HG02610 (cell line): Measurements from ENCODE around the gene PLA2G3.
"Not testable (repeated sequence)": the region's sequence is repeated elsewhere in the genome, so short reads cannot be mapped to it uniquely, and the experiment has no call there.

Source experiments
- ATAC-seq: cut with Tn5 transposase; IDR thresholded peaks from one replicate; pipeline ENCODE4 v1.9.1; 2021; ENCODE audit warnings: mild to moderate bottlenecking, moderate library complexity; ENCODE audit not compliant: unreplicated experiment

PLA2G3 gene

DNA sequence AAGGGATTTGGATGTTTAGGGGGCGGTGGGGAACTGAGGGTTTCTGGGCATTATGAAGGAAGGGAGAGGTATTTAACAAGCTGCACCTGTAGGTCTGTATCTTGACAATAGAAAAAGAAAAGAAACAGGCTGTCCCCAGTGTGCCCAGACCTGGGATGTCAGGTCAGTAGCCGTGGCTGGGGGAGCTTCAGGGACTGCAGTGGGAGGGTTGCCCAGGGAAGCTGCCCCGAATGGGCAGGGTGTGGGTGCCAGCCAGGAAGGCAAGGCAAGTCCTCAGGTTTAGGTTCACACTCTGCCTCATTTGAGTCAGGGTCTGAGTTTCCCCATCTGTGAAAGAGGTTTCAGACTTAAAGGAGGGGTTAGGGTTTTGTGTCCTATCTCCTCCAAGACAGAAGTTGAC is 16.0 kb downstream of the PLA2G3 start:
- ATAC-seq = no peak

DNA sequence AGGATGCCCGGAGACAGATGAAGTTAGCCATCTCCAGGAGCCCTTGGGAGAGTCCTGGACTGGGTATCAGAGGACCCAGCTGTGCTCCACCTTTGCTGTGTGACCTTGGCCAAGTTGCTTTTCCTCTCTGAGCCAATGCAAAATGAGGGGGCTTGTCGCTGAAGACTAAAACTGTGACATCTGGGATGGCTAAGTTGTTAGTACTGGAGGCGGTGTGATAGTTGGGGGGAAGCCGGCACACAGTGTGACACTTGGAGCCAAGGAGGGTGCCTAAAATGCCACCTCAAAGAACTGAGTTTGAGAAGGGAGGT is 17.1 kb downstream of the PLA2G3 start:
- no peak for ATAC-seq

DNA sequence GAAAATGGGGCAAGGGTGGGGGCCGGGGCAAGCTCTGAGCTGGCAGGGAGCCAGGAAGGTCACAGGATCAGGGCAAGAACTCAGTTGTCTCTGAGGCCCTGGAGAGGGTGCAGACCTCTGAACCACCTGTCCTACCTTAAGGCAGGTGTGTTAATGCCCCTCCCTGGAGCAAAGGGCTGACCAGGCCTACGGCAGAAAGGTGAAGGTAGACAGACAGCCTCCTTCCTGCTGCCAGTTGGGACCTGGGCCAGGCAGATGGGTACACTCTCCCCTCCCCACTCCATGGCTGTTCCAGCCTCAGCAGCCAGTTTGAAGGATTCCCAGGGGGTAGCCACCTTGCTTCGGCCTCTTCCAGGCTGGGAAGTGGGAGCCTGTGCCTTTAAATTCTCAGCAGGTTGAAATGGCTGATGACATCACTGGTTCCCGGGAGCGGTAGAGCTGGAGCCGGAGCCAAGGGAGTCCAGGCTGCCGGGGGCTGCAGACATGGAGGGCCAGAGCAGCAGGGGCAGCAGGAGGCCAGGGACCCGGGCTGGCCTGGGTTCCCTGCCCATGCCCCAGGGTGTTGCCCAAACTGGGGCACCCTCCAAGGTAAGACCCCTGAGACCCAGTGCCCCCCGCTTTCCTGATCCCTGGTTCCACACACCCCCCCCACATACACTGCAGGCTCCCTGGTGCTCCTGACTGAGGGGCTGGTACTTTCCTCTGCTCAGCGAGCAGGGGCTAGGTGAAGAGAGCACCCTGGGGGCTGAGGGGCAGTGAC is 17.6 kb downstream of the PLA2G3 start, which contains the start of gene INPP5J:
TSS of gene INPP5J (plus strand) at position 435 of the 760 bp plus-strand sequence. CDS start at position 484, 49 bp downstream.
- ATAC-seq = no peak

DNA sequence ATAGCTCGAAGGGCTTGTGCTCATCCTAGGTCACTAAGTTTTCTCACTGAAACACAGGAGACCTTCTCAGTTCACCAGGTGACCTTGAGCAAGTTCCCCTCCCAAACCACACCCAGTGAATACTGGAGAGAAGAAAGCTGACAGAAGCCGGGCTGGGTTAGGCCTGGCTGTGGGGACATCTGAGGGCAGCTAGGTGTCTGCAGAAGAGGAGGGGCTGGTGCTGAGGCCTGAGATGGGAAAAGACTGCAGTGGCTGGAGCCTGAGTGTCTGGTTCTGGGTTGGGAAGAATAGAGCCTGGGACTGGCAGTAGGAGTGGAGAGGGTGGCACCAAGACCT is 18.1 kb downstream of the PLA2G3 start:
- ATAC-seq = no peak

DNA sequence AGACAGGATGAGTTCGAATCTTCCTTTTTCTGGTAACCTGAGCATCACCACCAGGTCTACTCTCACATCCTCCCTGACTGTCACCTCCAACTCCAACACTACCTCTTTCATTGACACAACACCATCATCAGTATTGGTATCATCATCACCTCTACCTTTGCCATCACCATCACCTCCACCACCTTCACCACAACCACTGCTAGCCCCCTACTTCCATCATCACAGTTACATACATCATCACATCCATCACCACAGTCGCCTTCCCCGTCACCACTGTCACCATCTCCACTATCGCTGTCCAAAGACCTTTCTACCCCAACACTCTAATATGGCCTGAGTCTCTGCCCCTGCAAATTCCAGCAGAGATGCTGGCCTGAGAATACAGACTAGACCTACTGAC is 18.9 kb downstream of the PLA2G3 start:
- ATAC-seq = no peak

DNA sequence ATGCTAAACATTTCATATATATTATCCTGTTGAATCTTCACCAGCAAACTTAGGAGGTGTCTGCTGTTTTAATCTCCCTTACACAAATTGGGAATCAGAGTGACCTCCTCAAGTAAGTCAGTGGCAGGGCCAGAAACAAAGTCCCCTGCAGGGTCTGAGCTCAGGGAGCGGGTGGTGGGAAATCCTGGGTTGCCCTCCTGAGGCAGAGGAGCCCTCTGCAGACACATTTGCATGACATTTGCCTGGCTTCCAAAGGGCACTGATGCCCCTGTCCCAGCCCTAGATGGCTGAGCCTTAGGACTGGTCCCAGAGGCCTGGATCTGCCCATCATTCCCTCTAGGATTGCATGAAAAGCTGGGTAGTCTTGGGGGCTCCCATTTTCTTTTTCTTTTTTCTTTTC is 19.7 kb downstream of the PLA2G3 start:
- ATAC-seq = no peak

DNA sequence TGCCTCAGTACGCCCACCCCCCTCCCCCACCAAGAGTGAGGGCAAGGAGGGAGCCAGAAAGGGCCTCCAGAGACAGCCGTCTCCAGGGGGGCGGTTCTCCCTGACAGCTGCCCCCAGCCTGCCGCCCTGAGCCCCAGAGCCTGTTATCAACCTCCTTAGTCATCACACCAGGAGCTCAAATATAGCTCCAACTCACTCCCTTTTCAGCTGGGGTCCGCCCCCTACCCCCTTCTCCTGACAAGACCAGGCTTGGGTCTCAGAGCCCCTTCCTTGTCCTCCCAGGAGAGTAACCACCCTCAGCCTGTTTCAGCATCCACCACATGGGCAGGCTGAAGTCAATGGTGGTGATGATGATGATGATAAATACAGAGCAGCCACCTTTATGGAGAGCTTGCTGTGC is 20.1 kb downstream of the PLA2G3 start:
- no peak for ATAC-seq

DNA sequence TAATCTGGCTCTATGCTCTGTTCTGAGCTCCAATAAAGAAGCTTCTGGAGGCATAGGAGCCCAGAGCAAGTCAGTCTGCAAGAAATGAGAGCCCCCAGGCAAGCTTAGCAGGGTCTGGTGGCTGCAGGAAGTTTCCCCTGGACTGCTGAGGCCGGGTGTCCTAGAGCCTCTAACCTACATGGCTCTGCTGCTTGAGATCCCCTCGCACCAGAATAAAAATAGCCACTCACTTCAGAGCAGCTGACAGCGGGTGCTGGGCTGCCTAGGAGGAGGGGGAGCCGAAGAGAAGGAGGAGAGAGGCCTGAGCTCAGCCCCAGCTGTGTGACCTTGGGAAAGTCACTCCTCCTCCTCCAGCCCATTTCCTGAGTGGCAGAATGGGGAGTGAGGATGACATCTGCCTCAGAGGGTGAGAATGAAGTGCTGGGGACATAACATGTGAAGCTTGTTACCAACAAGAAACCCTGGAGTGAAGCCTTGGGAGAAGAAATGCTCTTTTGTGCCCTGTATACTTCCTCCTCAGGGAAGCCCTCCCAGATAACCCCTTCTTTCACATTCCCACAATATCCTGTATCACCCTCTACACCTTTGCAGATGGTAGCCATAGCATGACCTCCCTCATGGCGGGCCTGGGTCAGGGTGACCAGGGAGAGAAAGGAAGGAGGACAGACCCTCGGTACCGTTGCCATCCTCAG is 21.1 kb downstream of the PLA2G3 start:
- ATAC-seq = no peak

DNA sequence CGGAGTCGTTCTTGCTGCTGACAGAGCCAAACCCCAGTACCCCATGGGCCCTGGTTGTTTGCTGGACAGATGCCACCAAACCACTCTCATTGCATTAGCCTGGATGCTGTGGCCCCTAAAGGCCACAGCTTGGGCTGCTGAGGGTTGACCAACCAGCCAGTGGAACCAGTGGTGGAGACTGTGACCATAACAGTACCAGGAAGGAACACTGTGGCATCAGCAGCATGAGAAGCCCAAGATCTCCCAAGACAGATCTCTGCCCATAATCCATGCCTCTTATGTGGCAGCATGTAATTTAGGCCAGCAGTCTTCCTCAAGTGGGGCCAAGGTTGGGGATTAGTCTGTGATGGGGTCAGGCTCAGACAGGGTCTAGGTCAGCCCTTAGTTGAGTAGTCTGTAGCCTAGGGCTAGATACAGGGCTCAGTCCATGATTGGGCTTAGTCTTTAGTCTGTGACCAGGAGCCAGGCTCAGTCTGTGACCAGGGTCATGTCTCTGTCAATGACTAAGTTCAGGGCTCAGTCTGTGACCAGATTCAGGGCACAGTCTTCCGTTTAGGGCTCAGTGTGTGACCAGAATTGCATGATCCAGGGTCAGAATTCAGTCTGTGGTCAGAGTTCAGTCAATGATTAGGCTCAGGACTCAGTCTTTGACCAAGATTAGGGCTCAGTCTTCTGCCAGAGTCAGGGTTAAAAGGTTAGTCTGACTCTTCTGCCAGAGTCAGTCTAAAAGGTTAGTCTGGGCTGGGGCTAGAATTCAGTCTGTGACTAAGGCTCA is 22.1 kb downstream of the PLA2G3 start:
- no peak for ATAC-seq

DNA sequence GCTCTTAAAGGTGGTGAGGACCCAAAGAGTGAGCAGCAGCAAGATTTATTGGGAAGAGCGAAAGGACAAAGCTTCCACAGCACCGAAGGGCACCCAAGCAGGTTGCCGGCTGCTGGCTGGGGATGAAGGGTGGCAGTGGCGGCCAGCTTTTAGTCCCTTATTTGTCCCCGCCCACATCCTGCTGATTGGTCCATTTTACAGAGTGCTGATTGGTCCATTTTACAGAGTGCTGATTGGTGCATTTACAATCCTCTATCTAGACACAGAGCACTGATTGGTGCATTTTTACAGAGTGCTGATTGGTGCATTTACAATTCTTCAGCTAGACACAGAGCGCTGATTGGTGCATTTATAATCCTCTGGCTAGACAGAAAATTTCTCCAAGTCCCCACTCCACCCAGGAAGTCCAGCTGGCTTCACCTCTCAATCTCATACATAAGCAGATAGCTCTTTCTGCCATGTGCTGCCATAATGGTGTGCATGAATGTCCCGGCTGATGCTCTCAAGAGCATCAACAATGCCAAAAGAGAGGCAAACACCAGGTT is 27.7 kb downstream of the PLA2G3 start:
- ATAC-seq = not testable (repeated sequence)

DNA sequence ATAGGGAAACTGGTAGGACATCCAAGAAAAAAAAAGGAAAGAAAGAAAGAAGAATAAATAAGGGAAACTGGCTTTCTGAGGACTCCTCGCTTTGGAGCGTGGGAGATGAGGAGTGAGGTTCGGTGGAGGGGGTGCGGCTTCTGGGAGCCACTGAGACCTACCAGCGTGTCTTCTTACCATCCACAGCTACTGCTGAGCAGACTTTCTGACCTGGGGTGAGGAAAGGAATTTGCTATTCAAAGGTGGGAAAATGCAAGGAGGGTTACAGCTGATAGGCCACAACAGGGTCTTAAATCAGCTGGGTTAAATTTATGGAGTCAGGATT is 32.5 kb downstream of the PLA2G3 start:
- peak; percentile 14 for ATAC-seq

DNA sequence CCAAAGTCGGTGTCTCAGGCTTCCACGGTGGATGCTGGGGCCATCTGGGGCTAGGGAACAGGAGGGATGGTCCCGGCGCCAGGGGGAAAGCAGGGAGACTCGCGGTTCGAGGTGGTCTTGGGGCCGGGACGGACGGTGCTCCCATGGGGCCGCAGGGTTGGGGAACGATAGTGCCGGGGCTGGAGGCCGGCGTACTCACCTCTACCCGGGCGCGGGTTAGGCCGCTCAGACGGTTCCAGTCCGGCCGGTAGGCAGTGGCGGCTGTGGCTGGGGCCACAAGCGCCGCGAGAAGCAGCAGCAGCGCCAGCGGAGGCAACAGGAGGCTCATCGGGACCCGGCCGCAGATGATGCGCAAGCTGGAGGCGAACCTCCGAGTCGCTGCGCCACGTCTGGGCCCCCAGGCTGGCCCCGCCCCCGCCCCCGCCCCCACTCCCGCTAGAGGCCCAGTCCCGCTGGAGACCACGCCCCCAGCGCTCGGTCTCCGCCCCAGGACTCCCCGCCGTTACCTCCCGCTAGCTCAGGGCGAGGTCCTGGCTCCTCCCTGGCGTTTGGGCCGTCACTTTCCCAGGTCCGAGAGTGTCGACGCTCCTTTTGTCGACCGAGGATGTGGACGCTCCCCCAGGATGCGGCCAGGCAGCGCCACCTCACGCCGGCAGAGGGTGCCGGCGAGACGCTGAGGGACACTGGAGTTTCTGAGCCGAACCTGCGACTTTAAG is 33.0 kb downstream of the PLA2G3 start, which contains the start of gene SELENOM:
TSS of gene SELENOM (minus strand) at position 391 of the 716 bp plus-strand sequence. CDS start at position 328, 63 bp downstream.
- ATAC-seq = peak; percentile 87

DNA sequence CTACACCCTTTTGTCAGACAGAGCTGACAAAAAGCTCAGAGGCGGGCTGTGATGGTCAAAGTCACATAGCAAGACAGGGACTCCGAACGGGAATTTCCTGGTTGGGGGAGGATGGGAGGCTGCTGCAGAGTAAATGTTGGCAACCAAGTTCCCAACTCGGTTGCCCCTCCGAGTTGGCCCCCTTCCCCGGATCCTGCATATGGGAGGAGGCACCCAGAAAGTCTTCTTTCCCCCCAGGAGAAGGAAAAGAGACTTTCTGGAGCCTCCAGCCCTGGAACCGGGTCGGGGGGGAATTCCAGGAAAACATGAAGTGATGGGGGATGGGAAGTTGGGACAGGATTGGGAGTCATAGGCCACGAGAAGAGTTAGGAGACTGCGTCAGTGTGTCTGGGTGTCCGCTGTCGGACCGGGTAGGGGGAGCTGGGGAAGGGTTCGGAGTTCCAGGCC is 33.6 kb downstream of the PLA2G3 start:
- no peak for ATAC-seq

DNA sequence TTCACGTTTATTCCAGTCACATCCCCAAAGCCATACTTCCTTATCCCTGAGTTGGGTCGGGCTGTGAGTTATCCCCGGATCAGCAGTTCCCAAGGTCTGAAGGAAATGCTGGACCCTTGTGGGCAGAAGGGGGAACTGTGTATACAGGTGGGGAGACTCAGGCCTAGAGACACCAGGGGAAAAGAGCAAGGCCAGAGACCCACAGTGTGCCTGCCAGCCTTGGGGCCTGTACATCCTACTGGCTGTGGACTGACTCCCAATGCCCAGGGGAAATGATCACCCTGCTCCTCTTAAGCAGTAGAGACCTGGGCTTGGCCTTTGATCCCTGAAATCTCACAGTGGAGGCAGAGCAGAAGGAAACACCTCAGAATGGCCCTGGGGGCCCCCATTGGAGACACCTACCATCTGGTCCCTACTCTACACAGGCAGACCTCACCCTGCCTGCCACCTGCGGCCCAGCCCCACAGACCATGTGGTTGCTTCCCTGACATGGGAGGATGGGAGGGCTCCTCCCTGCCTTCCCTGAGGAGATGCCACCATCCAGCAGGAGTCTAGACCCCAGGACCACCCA is 34.2 kb downstream of the PLA2G3 start:
- ATAC-seq = no peak

DNA sequence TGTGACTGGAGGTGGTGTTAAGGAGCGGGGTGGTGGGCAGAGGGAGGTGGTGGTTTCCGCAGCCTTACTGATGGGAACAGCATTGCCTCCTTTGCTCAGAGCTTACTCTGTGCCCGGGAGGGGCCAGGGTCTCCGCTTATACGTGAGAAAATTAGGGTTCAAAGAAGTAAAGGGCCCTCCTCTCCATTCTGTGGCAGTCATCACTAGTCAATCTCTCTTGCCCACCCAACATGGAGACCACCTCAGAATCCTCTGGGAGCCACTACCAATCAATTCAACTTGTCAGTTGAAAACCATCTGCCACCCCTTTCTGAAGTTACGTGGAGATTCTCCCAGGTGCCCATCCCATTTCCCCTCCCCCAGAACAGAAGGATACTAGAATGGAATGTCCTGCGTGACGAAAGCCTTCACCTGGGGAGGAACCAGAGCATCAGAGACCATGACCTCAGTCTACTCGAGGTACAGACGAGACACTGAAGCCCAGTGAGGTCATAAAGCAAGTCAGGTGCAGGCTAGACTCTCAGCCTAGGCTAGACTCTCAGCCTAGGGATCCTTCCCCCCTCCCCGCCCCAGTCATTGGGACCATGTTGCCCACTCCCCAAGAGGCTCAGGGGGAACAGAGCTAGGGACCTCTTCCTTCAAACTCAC is 34.9 kb downstream of the PLA2G3 start:
- ATAC-seq = no peak

DNA sequence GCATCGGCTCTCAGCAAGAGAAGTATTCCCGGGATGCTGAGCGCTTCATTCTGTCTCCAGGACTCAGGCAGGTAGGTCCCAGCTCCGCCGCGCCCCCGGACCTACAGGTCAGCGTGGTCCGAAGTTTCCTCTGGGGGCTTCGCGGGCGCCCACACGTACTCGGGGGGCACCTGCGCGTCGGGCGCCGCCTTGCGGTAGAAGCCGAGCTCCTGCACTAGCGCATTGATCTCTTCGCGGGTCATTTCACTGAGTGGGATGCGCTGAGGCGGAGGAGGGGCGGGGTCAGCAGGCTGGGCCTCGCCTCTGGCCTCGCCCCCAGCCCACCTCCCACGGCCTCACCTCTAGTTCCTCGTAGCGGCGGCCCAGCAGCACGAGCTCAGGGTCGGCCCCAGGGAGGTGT is 35.4 kb downstream of the PLA2G3 start:
- ATAC-seq = no peak

DNA sequence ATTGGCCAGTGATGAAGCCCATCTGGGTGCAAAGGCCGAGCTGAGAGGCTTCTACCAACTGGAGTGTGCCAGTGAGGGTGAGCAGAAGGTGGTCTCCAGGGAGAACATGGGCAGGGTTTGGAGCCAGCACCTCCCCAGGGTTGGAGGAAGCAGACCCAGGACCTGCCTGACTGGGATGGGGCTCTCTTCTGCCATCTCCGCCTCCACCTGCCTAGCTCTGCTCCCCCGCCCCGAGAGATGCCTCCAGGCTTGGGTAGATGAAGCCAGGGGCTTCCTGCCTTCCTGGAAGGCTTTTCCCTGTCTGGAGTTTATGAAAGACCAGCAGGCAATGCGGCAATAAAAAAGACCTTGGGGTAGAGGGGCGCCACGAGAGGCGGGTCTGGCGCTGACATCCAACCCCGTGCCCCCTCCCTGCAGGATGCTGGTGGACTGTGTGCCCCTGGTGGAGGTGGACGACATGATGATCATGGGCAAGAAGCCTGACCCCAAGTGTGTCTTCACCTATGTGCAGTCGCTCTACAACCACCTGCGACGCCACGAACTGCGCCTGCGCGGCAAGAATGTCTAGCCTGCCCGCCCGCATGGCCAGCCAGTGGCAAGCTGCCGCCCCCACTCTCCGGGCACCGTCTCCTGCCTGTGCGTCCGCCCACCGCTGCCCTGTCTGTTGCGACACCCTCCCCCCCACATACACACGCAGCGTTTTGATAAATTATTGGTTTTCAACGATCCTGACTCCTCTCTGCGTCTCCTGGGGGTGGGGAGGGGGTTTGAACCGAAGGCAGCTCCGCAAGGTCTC is 36.2 kb downstream of the PLA2G3 start:
- no peak for ATAC-seq

DNA sequence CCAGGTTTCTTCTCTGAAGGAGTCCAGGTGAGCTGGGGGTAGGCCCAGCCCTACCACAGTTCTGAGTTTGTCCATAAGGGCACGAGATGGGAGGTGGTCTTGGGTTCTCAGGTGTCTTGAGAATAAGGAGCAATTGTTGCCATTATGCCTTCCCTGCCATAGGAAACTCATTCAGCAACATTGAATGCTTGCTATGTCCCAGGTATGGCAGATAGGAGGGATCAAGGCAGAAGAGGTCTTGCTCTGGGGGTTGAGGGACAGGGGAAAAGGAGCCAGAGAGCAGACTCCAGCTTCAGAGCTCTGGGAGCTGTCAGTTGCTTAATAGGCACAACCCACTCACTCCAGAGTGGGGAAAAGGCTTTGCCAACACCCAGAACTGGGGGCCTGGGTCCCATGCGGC is 37.2 kb downstream of the PLA2G3 start:
- no peak for ATAC-seq

DNA sequence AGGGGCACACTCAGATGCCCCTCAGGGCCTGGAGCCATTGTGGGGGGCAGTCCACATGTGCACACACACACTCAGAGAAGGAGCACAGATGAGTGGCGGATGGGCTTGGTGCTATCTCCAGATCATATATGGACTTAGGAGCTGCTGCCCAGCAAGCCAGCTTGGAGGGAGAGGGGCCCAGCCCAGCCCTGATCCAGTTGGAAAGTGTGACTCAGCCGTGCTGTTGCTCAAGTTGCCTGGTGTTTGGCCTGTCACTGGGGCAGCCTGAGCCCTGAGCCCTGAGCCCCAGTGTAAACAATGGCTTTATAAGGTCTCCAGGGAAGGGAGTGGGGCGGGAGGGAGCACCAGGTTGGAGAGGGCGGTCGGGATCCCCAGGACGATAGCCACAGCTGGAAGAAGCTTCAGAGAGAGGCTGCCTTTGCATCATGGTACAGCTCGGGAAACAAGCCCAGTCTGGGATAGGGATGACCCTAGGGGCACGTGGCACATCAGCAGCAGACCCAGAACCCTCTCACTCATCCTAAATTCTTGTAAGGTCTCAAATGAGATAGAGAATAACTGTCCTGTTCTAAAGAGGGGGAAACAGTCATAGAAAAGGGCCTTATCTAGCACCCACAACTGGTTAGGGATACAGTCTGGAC is 37.7 kb downstream of the PLA2G3 start:
- ATAC-seq = no peak
